ENCODE data around the gene B4GALNT1.
A peak's percentile ranks its signal among the peaks of the same experiment; 100 is the strongest.

The B4GALNT1 gene

DNA sequence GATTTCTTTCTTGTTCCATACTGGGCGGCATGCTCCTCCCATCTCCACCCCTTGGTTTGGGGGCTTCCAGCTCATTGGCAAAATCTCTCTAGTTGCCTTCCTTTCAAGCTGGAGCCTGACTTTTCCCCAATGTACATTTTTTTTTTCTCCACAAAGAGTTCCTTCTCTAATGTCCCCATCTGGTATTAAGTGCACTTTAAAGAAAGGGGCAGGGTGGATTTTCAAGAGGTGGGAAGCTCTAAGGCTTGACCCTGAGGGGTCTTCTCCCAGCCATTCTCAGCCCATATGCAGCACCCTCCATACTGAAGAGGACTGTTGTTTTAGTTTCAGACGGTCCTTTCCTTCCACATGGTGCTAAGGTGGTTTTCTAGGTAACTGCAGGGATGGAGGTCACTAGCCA, 47.8 kb downstream of the B4GALNT1 start:
- DNase-seq (ENCODE audit: low read depth in 2 of 2), result no peak

DNA sequence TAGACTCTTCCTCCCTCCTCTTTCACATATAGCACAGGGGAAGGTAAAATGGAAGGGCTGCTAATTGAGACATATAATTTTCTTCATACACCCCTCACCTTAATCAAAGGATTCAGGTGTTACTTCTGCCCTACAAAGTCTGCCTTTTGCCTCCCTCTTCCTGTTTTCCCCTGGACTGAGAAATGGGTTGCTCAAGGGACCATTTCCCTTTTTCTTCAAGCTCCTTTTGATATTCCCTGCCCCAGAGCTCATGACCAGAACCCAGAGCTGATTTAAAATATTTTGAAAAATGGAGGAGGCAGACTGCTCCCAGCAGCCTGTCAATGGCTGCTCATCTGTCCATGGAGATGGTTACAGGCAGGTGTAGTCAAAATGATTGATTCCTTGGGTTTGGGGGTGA, 48.3 kb downstream of the B4GALNT1 start:
- no peak for DNase-seq (ENCODE audit: low read depth in 2 of 2)

- no peak for DNase-seq (ENCODE audit: low read depth in 2 of 2)
These were observed 49.0 kb downstream of the B4GALNT1 start for GRCh38 chr12:57584050-57584449.

- DNase-seq (ENCODE audit: low read depth in 2 of 2), result peak; percentile 39 to 52
These were observed 49.8 kb downstream of the B4GALNT1 start for GRCh38 chr12:57583008-57583831.

- no peak for DNase-seq (ENCODE audit: low read depth in 2 of 2)
These were observed 50.6 kb downstream of the B4GALNT1 start for GRCh38 chr12:57582440-57582839.

GRCh38 chr12:57581802-57582201, 51.2 kb downstream of the B4GALNT1 start:
- DNase-seq (ENCODE audit: low read depth in 2 of 2), result no peak

- DNase-seq (ENCODE audit: low read depth in 2 of 2), result no peak
These were observed 52.6 kb downstream of the B4GALNT1 start for GRCh38 chr12:57580466-57580795.

GRCh38 chr12:57579677-57580465, 53.1 kb downstream of the B4GALNT1 start:
- no peak for DNase-seq (ENCODE audit: low read depth in 2 of 2)

GRCh38 chr12:57579011-57579410, 54.0 kb downstream of the B4GALNT1 start:
- no peak for DNase-seq (ENCODE audit: low read depth in 2 of 2)

DNA sequence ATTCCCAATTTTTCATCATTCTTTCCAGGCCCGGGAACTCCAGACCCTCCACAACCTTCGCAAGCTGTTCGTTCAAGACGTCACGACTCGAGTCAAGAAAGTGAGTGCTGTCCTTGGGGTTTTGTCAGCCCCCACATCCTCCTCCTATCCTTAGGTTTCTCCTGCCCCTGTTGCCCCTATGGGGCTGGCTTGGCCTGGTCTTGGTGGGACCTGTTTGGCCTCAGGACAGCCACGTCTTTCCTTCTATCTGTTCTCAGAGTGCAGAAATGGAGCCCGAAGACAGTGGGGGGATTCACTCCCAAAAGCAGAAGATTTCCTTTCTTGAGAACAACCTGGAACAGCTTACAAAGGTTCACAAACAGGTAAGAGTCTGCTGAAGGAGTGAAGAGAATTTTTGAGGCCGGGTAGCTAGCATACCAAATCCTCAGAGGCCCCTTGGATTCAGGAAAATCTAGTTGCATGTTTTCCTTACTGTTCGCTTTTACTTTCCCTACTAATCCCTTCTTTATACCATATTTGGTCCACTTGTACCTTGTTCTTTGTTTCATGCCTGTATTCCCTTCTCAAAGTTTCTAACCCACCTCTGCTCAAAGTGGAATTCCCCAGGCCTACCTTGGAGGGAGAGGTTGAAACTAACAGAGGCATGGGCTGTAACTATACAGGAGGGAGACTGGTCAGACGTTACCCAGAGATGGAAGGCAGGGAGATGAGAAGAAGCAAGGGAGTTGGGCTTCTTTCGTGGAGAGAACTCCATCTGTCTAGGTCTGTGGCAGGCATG, 54.8 kb downstream of the B4GALNT1 start:
- no peak for DNase-seq (ENCODE audit: low read depth in 2 of 2)

DNA sequence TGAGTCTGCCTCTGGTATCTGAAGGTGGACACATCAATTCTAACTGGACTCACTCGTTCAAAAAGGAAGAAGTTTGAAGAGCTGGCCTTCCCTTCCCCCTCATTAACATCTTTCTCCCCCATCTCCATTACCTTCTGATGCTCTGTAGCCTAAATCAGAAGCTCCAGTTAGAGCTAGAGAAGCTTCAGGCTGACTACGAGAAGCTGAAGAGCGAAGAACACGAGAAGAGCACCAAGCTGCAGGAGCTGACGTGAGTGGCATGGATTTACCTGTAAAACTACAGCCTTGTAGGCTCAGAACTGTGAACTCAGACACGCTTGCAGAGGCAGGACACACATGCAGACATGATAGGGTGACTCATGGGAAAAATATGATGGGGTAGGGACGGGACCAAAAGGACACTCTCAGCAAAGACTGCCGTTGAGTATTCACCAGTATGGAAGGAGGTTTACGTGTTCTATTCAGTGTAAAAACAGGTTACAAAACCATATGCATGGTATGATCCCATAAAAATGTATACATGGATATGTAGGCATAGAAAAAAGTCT, 56.3 kb downstream of the B4GALNT1 start:
- no peak for DNase-seq (ENCODE audit: low read depth in 2 of 2)
